Upper lobe of left lung (tissue), 6 donors: ENCODE data around the gene ZBTB7B. TPM values are rescaled to one million over a fixed set of nuclear protein-coding genes. Genes with fewer than 3 reads are reported as not detected.

Experiments
- ATAC-seq, 2 donors: fragments of 200-7000 bp; cut with Tn5 transposase; one replicate each; pipeline ENCODE4 v1.9.1; 2022; ENCODE audit warnings: mild to moderate bottlenecking in 2 of 2, moderate library complexity in 2 of 2; ENCODE audit not compliant: low FRiP score in 2 of 2
- DNase-seq, 2 donors: peaks; one replicate each; pipeline ENCODE4 v3.0.0-alpha.2; 2019 to 2020
- H3K27ac ChIP-seq, 4 donors: fragments of 200-600 bp; sonication (generic); one replicate each; pipeline ENCODE4 v1.5.1; 2016 to 2019
- H3K27me3 ChIP-seq, 4 donors: fragments of 200-600 bp; sonication (generic); one replicate each; pipeline ENCODE4 v1.5.1; 2017 to 2019
- H3K36me3 ChIP-seq, 4 donors: fragments of 200-600 bp; sonication (generic); one replicate each; pipeline ENCODE4 v1.5.1; 2016 to 2019
- H3K4me1 ChIP-seq, 4 donors: fragments of 200-600 bp; sonication (generic); one replicate each; pipeline ENCODE4 v1.5.1; 2018 to 2019
- H3K4me3 ChIP-seq, 4 donors: fragments of 200-600 bp; sonication (generic); one replicate each; pipeline ENCODE4 v1.5.1; 2017 to 2019; ENCODE audit warnings: mild to moderate bottlenecking in 2 of 4, moderate library complexity in 1 of 4
- H3K9me3 ChIP-seq, 4 donors: fragments of 200-600 bp; sonication (generic); one replicate each; pipeline ENCODE4 v1.5.1; 2018 to 2019
- EP300 ChIP-seq, 4 donors: sonication (generic); formaldehyde crosslinking; IDR thresholded peaks; one replicate each; pipeline ENCODE4 v1.5.1; 2017; ENCODE audit warnings: antibody characterized with exemption in 4 of 4, control low read depth in 2 of 4
- POLR2A ChIP-seq, 4 donors: fragments of 450-650 bp; IDR thresholded peaks; one replicate each; pipeline ENCODE4 v1.5.1; 2016 to 2017; ENCODE audit warnings: antibody characterized with exemption in 4 of 4, mild to moderate bottlenecking in 2 of 4
- POLR2AphosphoS5 ChIP-seq, 2 donors: sonication (generic); formaldehyde crosslinking; IDR thresholded peaks; one replicate each; pipeline ENCODE4 v1.5.1; 2017; ENCODE audit warnings: antibody characterized with exemption in 2 of 2
- WGBS, 2 donors: methylation state at CpG; one replicate each; pipeline ENCODE4 v1.1.5; 2017 to 2018; 5-methylcytosine and 5-hydroxymethylcytosine counted together
- total RNA-seq, 6 donors: library from RNA; depleted of rRNA in 4 of 6; stranded (reverse); fragments of >200 nt in 4 of 6; gene quantifications; one replicate each; pipeline versions ENCODE4 v1.1.0 to v1.2.1, GENCODE V29; 2016 to 2021
- TF ChIP-seq, protein P1 (sequence below), 6 experiments: fragments of 450-650 bp in 4 of 6; fragments of 200-600 bp in 2 of 6; sonication (generic) in 2 of 6; IDR thresholded peaks; one replicate each; pipeline ENCODE4 v1.5.1; 2016 to 2019; ENCODE audit warnings: antibody characterized with exemption in 6 of 6
- donor health status: DM: no; HTN: no; CAD: no; lungs with moderate emphysema.
- donor health status: DM: no; HTN: yes; CAD: no; lungs with severe emphysema.

Gene ZBTB7B
- total RNA-seq, 6 donors from 2014 or later = 43.9 to 88.2 (median 66.2) TPM

DNA sequence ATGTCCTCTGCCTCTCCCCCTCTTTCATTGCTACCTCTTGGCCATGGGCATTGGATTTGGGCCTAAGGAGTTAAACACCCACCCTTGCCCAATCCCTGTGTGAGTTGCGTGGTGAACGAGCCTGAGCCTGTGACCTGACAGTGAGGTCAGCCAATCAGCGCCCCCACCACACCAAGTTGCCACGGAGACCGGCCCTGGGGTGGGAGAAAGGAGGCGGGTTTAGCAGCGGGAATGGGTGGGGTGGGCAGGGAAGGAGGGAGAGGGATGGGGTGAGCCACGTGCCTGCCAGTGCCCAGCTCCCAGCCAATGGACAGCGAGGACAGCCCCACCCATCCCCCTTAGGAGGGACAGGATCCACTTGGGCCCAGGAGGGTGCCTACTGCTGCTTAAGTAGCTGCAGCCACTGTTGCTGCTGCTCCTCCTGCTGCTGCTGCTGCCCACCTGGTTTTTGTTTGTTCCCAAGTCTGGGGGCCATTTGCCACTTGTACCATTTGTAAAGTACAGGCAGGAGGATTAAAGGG is 9.5 kb downstream of the ZBTB7B start:
- Histone ChIP-seq H3K27me3 (no peaks in the 10 kb centered on the region), H3K27ac (peak overlapping the region; percentile 93 to 100 (median 96)), H3K4me3 (no peak overlapping the region), H3K4me1 (peaks cover 62 to 85% (median 76%) of the 10 kb centered on the region in 4 donors), H3K9me3 (no peaks in the 10 kb centered on the region), H3K36me3 (peaks cover 4 to 37% (median 27%) of the 10 kb centered on the region in 4 donors)
- 7 to 16% methylated on average over 6 to 9 of the region's 9 CpGs for WGBS, 2 donors
- TF ChIP-seq EP300 (IDR thresholded peaks at IDR 0.05) (no peak), POLR2A (IDR thresholded peaks at IDR 0.05) (peak in 1 of 4 donors; percentile 55), POLR2AphosphoS5 (IDR thresholded peaks at IDR 0.05) (peak; percentile 20 to 24)
- TF ChIP-seq, protein P1, sequence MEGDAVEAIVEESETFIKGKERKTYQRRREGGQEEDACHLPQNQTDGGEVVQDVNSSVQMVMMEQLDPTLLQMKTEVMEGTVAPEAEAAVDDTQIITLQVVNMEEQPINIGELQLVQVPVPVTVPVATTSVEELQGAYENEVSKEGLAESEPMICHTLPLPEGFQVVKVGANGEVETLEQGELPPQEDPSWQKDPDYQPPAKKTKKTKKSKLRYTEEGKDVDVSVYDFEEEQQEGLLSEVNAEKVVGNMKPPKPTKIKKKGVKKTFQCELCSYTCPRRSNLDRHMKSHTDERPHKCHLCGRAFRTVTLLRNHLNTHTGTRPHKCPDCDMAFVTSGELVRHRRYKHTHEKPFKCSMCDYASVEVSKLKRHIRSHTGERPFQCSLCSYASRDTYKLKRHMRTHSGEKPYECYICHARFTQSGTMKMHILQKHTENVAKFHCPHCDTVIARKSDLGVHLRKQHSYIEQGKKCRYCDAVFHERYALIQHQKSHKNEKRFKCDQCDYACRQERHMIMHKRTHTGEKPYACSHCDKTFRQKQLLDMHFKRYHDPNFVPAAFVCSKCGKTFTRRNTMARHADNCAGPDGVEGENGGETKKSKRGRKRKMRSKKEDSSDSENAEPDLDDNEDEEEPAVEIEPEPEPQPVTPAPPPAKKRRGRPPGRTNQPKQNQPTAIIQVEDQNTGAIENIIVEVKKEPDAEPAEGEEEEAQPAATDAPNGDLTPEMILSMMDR (IDR thresholded peaks at IDR 0.05) = no peak
- DNase-seq = peak in 1 of 2 donors; percentile 88
- ATAC-seq = peak; percentile 35 to 63

DNA sequence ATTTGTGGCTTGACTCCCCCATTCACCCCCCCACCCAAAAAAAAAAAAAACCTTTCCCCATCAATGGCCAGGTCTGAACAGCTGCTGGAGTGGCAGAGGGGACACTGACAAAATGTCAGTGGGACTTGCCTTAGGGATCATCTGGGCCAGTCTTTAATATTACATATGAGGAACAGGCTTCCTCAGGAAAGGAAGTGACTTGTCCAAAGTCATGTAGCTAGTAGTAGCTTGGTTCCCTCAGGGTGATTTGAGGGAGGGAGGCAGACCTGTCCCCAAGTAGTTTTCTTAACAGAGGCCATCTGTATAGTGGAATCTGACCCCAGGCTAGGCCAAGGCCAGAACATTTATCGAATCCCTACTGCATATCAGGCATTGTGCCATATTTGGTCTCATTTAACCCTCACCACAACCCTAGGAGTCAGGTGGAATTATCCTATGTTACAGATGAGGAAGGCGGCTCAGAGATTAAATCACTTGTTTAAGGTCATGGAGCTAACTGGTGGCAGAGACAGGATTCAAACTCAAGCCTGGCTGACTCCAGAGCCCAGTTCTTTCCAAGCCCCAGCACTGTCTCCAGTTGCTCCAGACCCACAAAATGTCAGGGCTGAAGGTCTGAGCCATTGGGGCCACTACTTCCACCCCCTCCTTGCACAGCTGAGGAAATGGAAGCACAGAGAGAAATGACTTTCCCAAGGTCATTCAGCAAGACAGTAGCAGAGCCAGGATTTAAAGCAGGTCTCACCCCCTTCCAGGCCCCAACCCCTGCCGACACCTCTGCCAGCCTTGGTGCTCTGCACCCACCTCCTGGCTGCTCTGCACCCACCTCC is 10.4 kb downstream of the ZBTB7B start:
- Histone ChIP-seq H3K27ac (peak overlapping the region; percentile 30 to 100 (median 96)), H3K9me3 (no peaks in the 10 kb centered on the region), H3K27me3 (no peaks in the 10 kb centered on the region), H3K4me3 (no peak overlapping the region), H3K4me1 (peaks cover 60 to 85% (median 76%) of the 10 kb centered on the region in 4 donors), H3K36me3 (peaks cover 4 to 37% (median 27%) of the 10 kb centered on the region in 4 donors)
- DNase-seq = no peak
- 72 to 81% methylated on average over 2 to 3 of the region's 3 CpGs for WGBS, 2 donors
- TF ChIP-seq EP300 (IDR thresholded peaks at IDR 0.05) = no peak
- no peak for TF ChIP-seq POLR2AphosphoS5 (IDR thresholded peaks at IDR 0.05)
- TF ChIP-seq, protein P1 (IDR thresholded peaks at IDR 0.05) = no peak
- TF ChIP-seq POLR2A (IDR thresholded peaks at IDR 0.05) = no peak
- no peak for ATAC-seq

DNA sequence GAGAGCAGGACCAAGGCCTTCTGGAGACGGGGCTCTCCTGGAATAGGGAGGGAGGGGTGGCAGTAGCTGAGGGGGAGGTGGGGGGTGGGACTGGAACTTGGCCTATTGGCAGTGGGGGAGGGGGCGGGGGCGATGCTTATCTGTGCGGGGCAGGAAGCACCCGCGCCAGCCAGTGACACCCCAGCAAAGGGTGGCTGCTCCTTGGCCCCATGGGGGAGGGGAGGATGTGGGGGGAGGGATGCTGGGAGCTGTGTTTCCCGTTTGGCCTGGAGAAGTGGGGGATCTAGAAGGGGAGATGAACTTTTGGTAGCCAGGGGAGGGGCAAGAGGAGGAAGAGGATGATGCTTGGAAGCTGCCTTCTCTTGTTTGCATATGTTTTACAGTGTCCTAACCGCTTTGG is 11.0 kb downstream of the ZBTB7B start:
- Histone ChIP-seq H3K4me1 (peaks cover 61 to 85% (median 77%) of the 10 kb centered on the region in 4 donors), H3K27ac (peak overlapping the region in 3 of 4 donors; percentile 96 to 100 (median 96)), H3K27me3 (no peaks in the 10 kb centered on the region), H3K4me3 (no peak overlapping the region), H3K36me3 (peaks cover 4 to 37% (median 27%) of the 10 kb centered on the region in 4 donors), H3K9me3 (no peaks in the 10 kb centered on the region)
- DNase-seq (no peak), ATAC-seq (no peak)
- TF ChIP-seq EP300 (IDR thresholded peaks at IDR 0.05) (no peak), POLR2AphosphoS5 (IDR thresholded peaks at IDR 0.05) (no peak), POLR2A (IDR thresholded peaks at IDR 0.05) (no peak)
- TF ChIP-seq, protein P1 (IDR thresholded peaks at IDR 0.05) = no peak
- 21 to 39% methylated on average over 6 to 7 of the region's 8 CpGs for WGBS, 2 donors

DNA sequence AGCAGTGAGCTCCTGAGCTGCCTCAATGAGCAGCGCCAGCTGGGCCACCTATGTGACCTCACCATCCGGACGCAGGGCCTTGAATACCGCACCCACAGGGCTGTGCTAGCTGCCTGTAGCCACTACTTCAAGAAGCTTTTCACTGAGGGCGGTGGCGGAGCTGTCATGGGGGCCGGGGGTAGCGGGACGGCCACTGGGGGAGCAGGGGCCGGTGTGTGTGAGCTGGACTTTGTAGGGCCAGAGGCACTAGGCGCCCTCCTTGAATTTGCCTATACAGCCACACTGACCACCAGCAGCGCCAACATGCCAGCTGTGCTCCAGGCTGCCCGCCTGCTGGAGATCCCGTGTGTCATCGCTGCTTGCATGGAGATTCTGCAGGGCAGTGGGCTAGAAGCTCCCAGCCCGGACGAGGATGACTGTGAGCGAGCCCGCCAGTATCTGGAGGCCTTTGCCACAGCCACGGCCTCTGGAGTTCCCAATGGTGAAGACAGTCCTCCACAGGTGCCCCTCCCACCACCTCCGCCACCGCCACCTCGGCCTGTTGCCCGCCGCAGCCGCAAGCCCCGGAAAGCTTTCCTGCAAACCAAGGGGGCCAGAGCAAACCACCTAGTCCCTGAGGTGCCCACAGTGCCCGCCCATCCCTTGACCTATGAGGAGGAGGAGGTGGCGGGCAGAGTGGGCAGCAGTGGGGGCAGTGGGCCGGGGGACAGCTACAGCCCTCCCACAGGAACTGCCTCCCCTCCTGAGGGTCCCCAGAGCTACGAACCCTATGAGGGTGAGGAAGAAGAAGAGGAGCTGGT is 12.3 kb downstream of the ZBTB7B start:
- H3K27me3 ChIP-seq = no peaks in the 10 kb centered on the region
- ATAC-seq (no peak), DNase-seq (peak in 1 of 2 donors; percentile 79)
- no peak overlapping the region for H3K4me3 ChIP-seq
- WGBS, 2 donors = 88 to 94% methylated on average over 9 to 30 of the region's 31 CpGs
- peak overlapping the region in 2 of 4 donors; percentile 8 to 96 for H3K27ac ChIP-seq
- H3K36me3 ChIP-seq = peaks cover 4 to 37% (median 27%) of the 10 kb centered on the region in 4 donors
- TF ChIP-seq POLR2A (IDR thresholded peaks at IDR 0.05) (no peak), POLR2AphosphoS5 (IDR thresholded peaks at IDR 0.05) (no peak), EP300 (IDR thresholded peaks at IDR 0.05) (no peak)
- TF ChIP-seq, protein P1 (IDR thresholded peaks at IDR 0.05) = no peak
- H3K4me1 ChIP-seq = peaks cover 67 to 76% (median 71%) of the 10 kb centered on the region in 4 donors
- no peaks in the 10 kb centered on the region for H3K9me3 ChIP-seq
